GM12875 (cell line): ENCODE data around the gene SLC8A1.

Experiments used
- H3K4me3 ChIP-seq: one replicate; pipeline ENCODE4 v1.5.1; 2011; ENCODE audit warnings: low read depth, low read length, control low read depth
- CTCF ChIP-seq: IDR thresholded peaks from 2 replicates; pipeline ENCODE4 v1.5.1; 2011; ENCODE audit warnings: low read depth, mild to moderate bottlenecking, control low read depth, inconsistent platforms, low read length, moderate library complexity, borderline replicate concordance; ENCODE audit not compliant: insufficient read depth

SLC8A1 gene

DNA sequence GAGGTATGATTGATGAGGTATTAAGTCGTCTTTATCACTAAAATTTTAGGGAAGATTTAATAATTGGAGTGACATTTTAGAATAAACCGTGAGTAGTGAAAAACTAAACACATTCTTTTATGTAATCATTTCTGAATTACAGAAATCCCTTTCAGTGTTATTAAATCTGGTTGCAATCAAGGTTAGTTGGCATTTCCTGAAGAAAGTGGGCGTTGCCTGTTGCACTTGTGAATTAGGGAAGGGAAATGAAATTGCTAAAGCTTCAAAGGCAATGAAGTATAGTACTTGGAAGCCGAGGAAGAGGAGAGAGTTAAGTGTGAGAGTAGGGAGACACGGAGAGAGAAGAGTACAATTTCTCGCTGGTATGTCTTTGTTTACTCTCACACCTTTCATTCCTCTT is 274.5 kb downstream of the SLC8A1 start:
- no peak overlapping the region for H3K4me3 ChIP-seq
- no peak for TF ChIP-seq CTCF

DNA sequence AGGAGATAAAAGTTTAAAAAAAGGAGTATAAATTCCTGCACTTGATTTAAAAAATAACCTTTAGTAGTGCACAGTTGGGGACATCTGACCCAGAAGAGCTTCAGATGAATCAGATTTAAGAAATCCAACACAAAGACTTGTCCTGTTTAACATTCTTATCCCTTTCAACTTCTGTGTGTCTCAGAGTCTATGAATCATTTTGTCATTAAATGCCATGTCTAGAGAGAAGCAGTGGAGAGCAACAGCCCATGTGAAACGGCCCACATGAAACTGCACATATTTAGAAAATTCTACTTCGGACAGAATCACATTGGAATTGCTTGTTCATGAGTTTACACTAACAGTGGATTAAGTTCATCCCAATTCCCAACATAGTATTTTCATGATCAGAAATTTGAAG is 278.6 kb downstream of the SLC8A1 start:
- TF ChIP-seq CTCF, result no peak
- H3K4me3 ChIP-seq, result no peak overlapping the region

DNA sequence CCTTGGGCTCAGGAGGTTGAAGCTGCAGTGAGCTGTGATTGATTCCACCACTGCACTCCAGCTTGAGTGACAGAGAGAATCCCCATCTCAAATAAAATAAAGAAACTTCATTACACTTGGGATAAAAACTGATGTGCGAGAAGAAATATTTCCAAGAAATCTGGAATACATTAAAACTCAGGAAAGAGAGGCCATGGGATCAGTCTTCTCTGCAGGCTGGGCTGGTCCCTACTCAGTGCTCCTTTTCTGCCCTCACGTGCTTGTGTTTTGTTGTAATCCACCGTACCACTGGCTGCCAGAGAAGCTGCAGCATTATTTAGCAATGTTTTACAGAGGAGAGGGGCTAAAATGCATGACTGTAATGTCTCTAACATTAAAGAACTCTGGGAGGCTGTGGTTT is 282.0 kb downstream of the SLC8A1 start:
- TF ChIP-seq CTCF, result no peak
- H3K4me3 ChIP-seq, result no peak overlapping the region

GRCh38 chr2:40169430-40169829 is 282.5 kb downstream of the SLC8A1 start:
- TF ChIP-seq CTCF, result no peak
- H3K4me3 ChIP-seq, result no peak overlapping the region

GRCh38 chr2:40168546-40168945 is 283.3 kb downstream of the SLC8A1 start:
- TF ChIP-seq CTCF, result no peak
- H3K4me3 ChIP-seq, result no peak overlapping the region

DNA sequence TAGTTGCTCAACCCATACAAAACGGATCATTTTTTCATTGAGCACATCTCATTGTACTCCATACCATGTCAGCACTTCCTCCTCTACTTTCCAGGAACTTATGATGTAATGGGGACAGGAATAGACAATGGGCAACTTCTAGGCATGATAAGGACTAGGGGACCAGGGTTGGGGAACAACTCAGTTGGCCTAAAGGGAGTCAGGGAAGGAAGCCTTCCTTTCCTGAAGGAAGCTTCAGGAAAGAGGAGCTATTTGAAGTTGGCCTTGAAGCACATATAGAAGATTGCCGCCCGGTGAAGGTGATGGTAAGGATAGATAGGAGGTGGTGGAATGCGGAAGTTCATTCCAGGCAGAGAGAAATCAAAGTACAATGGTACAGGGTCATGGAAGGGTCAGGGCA is 283.9 kb downstream of the SLC8A1 start:
- no peak for TF ChIP-seq CTCF
- no peak overlapping the region for H3K4me3 ChIP-seq

GRCh38 chr2:40166006-40166405 is 285.9 kb downstream of the SLC8A1 start:
- no peak overlapping the region for H3K4me3 ChIP-seq
- TF ChIP-seq CTCF, result no peak
